H9 (cell line): ENCODE data around the gene POMGNT1. TPM values are rescaled to one million over a fixed set of nuclear protein-coding genes. Genes with fewer than 3 reads are reported as not detected.

Source experiments
- DNase-seq: peaks from one replicate; pipeline ENCODE4 v3.0.0-alpha.2; 2017
- H2AFZ ChIP-seq: one replicate; pipeline ENCODE4 v1.6.1; 2013; ENCODE audit warnings: mild to moderate bottlenecking, low read length, control low read depth, moderate library complexity
- H2AK5ac ChIP-seq: 2 replicates; pipeline ENCODE4 v1.6.1; 2013; ENCODE audit warnings: low read length, control low read depth, mixed read lengths; ENCODE audit not compliant: insufficient read length
- H2BK120ac ChIP-seq: one replicate; pipeline ENCODE4 v1.6.1; 2013; ENCODE audit warnings: low read depth, mild to moderate bottlenecking, low read length, control low read depth, inconsistent platforms; ENCODE audit not compliant: poor library complexity, severe bottlenecking
- H2BK12ac ChIP-seq: 2 replicates; pipeline ENCODE4 v1.6.1; 2013; ENCODE audit warnings: low read length, control low read depth, mixed read lengths, low read depth; ENCODE audit not compliant: insufficient read length
- H2BK15ac ChIP-seq: 2 replicates; pipeline ENCODE4 v1.6.1; 2013; ENCODE audit warnings: low read depth, low read length, control low read depth
- H2BK20ac ChIP-seq: one replicate; pipeline ENCODE4 v1.6.1; 2013; ENCODE audit warnings: low read depth, mild to moderate bottlenecking, low read length, control low read depth, inconsistent platforms; ENCODE audit not compliant: poor library complexity, severe bottlenecking
- H2BK5ac ChIP-seq: 2 replicates; pipeline ENCODE4 v1.6.1; 2013; ENCODE audit warnings: low read length, control low read depth, mixed read lengths; ENCODE audit not compliant: insufficient read length
- H3K14ac ChIP-seq: 2 replicates; pipeline ENCODE4 v1.6.1; 2013; ENCODE audit warnings: low read length, control low read depth; ENCODE audit not compliant: insufficient read depth
- H3K18ac ChIP-seq: 2 replicates; pipeline ENCODE4 v1.6.1; 2013; ENCODE audit warnings: low read depth, mild to moderate bottlenecking, mixed read lengths, low read length, control low read depth; ENCODE audit not compliant: insufficient read length
- H3K23ac ChIP-seq: 2 replicates; pipeline ENCODE4 v1.6.1; 2013; ENCODE audit warnings: low read length, control low read depth, mixed read lengths, low read depth; ENCODE audit not compliant: insufficient read length
- H3K23me2 ChIP-seq: 2 replicates; pipeline ENCODE4 v1.6.1; 2013; ENCODE audit warnings: low read depth, mild to moderate bottlenecking, mixed read lengths, low read length, control low read depth; ENCODE audit not compliant: insufficient read length, poor library complexity, severe bottlenecking
- H3K27ac ChIP-seq: 2 replicates; pipeline ENCODE4 v1.5.1; 2013; ENCODE audit warnings: low read length, control low read depth, mixed read lengths, low read depth; ENCODE audit not compliant: insufficient read length
- H3K27me3 ChIP-seq: 2 replicates; pipeline ENCODE4 v1.6.1; 2013; ENCODE audit warnings: low read length, control low read depth, inconsistent platforms; ENCODE audit not compliant: insufficient read depth
- H3K4ac ChIP-seq: 2 replicates; pipeline ENCODE4 v1.6.1; 2013; ENCODE audit warnings: low read depth, mild to moderate bottlenecking, control low read depth, inconsistent platforms, low read length, moderate library complexity
- H3K4me1 ChIP-seq: 2 replicates; pipeline ENCODE4 v1.6.1; 2013; ENCODE audit warnings: low read length, control low read depth, inconsistent platforms; ENCODE audit not compliant: insufficient read depth
- H3K4me2 ChIP-seq: 2 replicates; pipeline ENCODE4 v1.6.1; 2013; ENCODE audit warnings: low read length, control low read depth, mixed read lengths; ENCODE audit not compliant: insufficient read length, insufficient read depth
- H3K56ac ChIP-seq: 2 replicates; pipeline ENCODE4 v1.6.1; 2013; ENCODE audit warnings: low read depth, mild to moderate bottlenecking, mixed read lengths, low read length, control low read depth; ENCODE audit not compliant: insufficient read length
- H3K79me1 ChIP-seq: 2 replicates; pipeline ENCODE4 v1.6.1; 2013; ENCODE audit warnings: low read depth, mild to moderate bottlenecking, moderate library complexity, low read length, control low read depth, inconsistent platforms; ENCODE audit not compliant: insufficient read depth, poor library complexity, severe bottlenecking
- H3K79me2 ChIP-seq: 2 replicates; pipeline ENCODE4 v1.6.1; 2013; ENCODE audit warnings: low read length, control low read depth, inconsistent platforms; ENCODE audit not compliant: insufficient read depth
- H3K9ac ChIP-seq: 2 replicates; pipeline ENCODE4 v1.6.1; 2013; ENCODE audit warnings: low read length, control low read depth, mixed read lengths; ENCODE audit not compliant: insufficient read length; ENCODE audit errors: extremely low read depth
- H3K9me3 ChIP-seq: one replicate; pipeline ENCODE4 v1.6.1; 2013; ENCODE audit warnings: low read depth, low read length, inconsistent platforms; ENCODE audit not compliant: control insufficient read depth
- H3T11ph ChIP-seq: one replicate; pipeline ENCODE4 v1.6.1; 2013; ENCODE audit warnings: mild to moderate bottlenecking, low read length, control low read depth, inconsistent platforms
- H4K20me1 ChIP-seq: one replicate; pipeline ENCODE4 v1.6.1; 2013; ENCODE audit not compliant: control insufficient read depth, insufficient read length, insufficient read depth
- H4K5ac ChIP-seq: 2 replicates; pipeline ENCODE4 v1.6.1; 2013; ENCODE audit warnings: low read depth, mild to moderate bottlenecking, mixed read lengths, low read length, control low read depth; ENCODE audit not compliant: insufficient read length
- H4K8ac ChIP-seq: replicated peaks from 2 replicates; pipeline ENCODE4 v1.6.1; 2013; ENCODE audit warnings: low read length, control low read depth, mixed read lengths, low read depth; ENCODE audit not compliant: insufficient read length
- H4K91ac ChIP-seq: 2 replicates; pipeline ENCODE4 v1.6.1; 2013; ENCODE audit warnings: low read depth, mild to moderate bottlenecking, moderate library complexity, mixed read lengths, low read length, control low read depth; ENCODE audit not compliant: insufficient read length
- H3K27ac Mint-ChIP-seq, 3 experiments: 2 replicates in 2 of 3; 3 replicates in 1 of 3; pipeline ENCODE4 v1.8.0; 2020 to 2021; ENCODE audit warnings: mixed read lengths in 3 of 3, mild to moderate bottlenecking in 1 of 3, moderate library complexity in 1 of 3
- H3K27me3 Mint-ChIP-seq: 2 replicates; pipeline ENCODE4 v1.8.0; 2021; ENCODE audit warnings: low read depth, mild to moderate bottlenecking, moderate library complexity, mixed read lengths
- H3K36me3 Mint-ChIP-seq, 3 experiments: 2 replicates in 2 of 3; 3 replicates in 1 of 3; pipeline ENCODE4 v1.8.0; 2020 to 2021; ENCODE audit warnings: low read depth in 3 of 3, mixed read lengths in 3 of 3; ENCODE audit not compliant: insufficient read depth in 1 of 3
- H3K4me1 Mint-ChIP-seq, 2 experiments: 2 replicates each; pipeline ENCODE4 v1.8.0; 2020; ENCODE audit warnings: mixed read lengths in 2 of 2
- H3K4me3 Mint-ChIP-seq, 2 experiments: 2 replicates in 1 of 2; 3 replicates in 1 of 2; pipeline ENCODE4 v1.8.0; 2020 to 2021; ENCODE audit warnings: mild to moderate bottlenecking in 2 of 2, mixed read lengths in 2 of 2, moderate library complexity in 1 of 2
- H3K9me3 Mint-ChIP-seq, 2 experiments: 2 replicates in 1 of 2; 3 replicates in 1 of 2; pipeline ENCODE4 v1.8.0; 2020; ENCODE audit warnings: mild to moderate bottlenecking in 2 of 2, mixed read lengths in 2 of 2, moderate library complexity in 1 of 2
- CTCF ChIP-seq: fragments of 200-600 bp; sonication (generic); conservative IDR thresholded peaks from 3 replicates; pipeline ENCODE4 v1.8.0; 2021; ENCODE audit warnings: antibody characterized with exemption, mild to moderate bottlenecking
- WGBS: extraction: QIAGEN DNeasy Blood & Tissue Kit; methylation state at CpG from one replicate; pipeline ENCODE4 v1.1.7; 2013; ENCODE audit warnings: missing lambda C conversion rate, low lambda C conversion rate, mixed read lengths; ENCODE audit not compliant: insufficient read length; ENCODE audit errors: extremely low coverage; 5-methylcytosine and 5-hydroxymethylcytosine counted together
- total RNA-seq: library from RNA; stranded (reverse); gene quantifications from 2 replicates; pipeline ENCODE4 v1.2.1, GENCODE V29; 2021

POMGNT1 gene
- total RNA-seq, 1 experiment from 2014 or later = 62.6 TPM

GRCh38 chr1:46172321-46172720 lies 25.9 kb downstream of the POMGNT1 start:
- Histone ChIP-seq H3K14ac (no peak overlapping the region), H3K27ac (no peak overlapping the region), H2BK15ac (no peak overlapping the region), H3K27me3 (no peaks in the 10 kb centered on the region; the same call in 1 of the 2 replicates), H3T11ph (no peak overlapping the region), H2AK5ac (no peak overlapping the region), H4K8ac (no peak overlapping the region), H3K79me1 (no peaks in the 10 kb centered on the region), H4K20me1 (no peaks in the 10 kb centered on the region), H3K9ac (no peak overlapping the region), H4K91ac (no peak overlapping the region), H2BK12ac (no peak overlapping the region), H3K4me1 (peaks cover 12% of the 10 kb centered on the region; the same call in 1 of the 2 replicates), H3K18ac (no peak overlapping the region), H3K56ac (no peak overlapping the region), H3K23ac (no peak overlapping the region), H4K5ac (no peak overlapping the region), H3K4me2 (no peak overlapping the region), H3K79me2 (no peaks in the 10 kb centered on the region), H2AFZ (no peak overlapping the region), H3K4ac (no peak overlapping the region), H3K23me2 (no peaks in the 10 kb centered on the region), H2BK120ac (no peak overlapping the region), H2BK5ac (no peak overlapping the region), H3K9me3 (no peaks in the 10 kb centered on the region), H2BK20ac (no peak overlapping the region)
- H3K36me3 Mint-ChIP-seq = no peaks in the 10 kb centered on the region; a peak in 1 of 7 replicates
- H3K4me3 Mint-ChIP-seq = no peak overlapping the region
- no peaks in the 10 kb centered on the region; a peak in 1 of 5 replicates for H3K9me3 Mint-ChIP-seq
- peaks cover 6 to 15% of the 10 kb centered on the region in 2 experiments for H3K4me1 Mint-ChIP-seq
- peaks cover 37% of the 10 kb centered on the region for H3K27me3 Mint-ChIP-seq
- TF ChIP-seq CTCF = no peak
- H3K27ac Mint-ChIP-seq = peak overlapping the region in 1 of 3 experiments; percentile 63; a peak in 1 of 7 replicates
- WGBS = no CpG with 5 or more reads among the region's 4 CpGs
- no peak for DNase-seq
